NCI-H2227 (cell line): Measurements from ENCODE around the gene CNDP1.

Source experiments
- DNase-seq: peaks from one replicate; lab custom pipeline; 2025; ENCODE audit not compliant: unreplicated experiment; lab: John Stamatoyannopoulos, UW

The CNDP1 gene

DNA sequence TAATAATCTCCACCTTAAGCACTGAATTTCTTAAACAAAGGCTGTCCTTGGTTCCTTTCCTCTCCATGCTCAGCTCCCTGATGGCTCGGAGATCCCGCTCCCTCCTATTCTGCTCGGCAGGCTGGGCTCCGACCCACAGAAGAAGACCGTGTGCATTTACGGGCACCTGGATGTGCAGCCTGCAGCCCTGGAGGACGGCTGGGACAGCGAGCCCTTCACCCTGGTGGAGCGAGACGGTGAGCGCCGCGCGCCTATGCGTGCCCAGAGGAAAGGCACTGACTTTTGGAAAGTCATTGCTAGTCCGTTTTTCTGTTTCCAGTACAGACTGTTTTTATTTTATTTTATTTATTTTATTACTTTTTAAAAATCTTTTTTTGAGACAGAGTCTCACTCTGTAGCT lies 28.5 kb upstream of the CNDP1 start:
- no peak for DNase-seq

DNA sequence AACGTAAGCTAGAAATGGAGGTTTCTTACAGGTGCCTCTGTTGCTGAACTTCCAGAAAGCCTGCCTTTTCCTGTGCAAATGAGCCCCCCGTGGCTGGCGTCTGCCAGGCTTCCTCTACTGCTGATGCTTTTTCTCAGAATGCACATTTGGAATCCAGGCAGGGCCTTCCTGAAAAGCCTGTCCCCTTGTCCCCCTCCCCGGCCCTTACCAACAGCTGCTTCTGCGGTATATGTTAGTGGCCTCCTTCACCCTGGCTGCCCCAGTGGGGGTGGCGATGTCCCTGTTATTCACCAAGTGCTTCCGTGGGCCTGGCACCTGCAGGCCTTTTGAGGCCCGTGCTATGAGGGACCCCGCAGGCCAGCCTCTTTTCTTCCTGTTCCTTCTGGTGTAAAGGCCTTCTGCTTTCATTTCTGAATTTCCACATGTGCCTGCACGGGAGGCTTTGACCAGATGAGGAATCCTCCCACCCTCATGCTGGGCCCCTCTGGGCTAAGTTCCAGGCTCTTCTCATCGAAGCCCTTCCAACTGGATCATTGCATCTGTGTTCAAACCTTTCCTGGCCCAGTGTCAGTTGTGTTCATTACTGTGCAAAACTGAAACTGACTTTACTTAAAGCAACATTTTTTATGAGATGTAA lies 27.7 kb upstream of the CNDP1 start:
- no peak for DNase-seq

DNA sequence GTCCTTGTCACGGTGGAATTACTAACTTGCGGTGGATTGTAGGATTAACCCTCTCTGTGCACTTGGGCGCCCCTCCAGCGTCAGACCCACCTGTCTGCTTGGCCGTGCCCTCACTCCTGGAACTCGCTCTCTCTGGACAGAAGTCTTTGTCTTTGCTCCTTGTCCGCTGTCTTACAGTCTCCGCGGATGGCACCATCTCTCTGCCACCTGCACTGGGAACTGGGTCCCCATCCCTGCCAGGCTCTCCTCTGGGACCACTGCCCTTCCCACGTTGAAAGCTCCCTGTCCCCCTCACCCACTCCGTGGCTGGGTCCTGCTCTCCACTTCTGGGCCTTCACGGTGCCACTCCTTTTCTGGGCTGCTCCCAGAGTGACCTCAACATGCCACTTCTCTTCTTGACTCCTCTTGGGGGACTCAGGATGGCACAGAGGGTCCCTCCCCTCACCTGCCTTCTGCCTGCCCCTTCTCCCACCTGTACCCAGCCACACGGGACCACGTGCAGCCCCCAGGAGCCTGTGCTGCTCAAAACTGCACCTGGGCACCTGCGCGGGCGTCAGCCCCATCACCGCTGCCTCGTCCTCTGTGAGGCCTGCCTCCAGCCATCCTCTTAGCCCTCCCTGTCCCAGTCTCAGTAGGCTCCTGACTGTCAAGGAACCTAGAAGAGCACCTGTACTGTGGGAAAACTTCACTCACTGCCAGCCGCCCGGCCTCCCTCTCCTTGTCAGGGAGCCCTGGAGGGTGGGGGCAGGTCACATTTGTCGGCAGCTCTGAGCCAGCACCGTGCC lies 27.0 kb upstream of the CNDP1 start:
- no peak for DNase-seq

DNA sequence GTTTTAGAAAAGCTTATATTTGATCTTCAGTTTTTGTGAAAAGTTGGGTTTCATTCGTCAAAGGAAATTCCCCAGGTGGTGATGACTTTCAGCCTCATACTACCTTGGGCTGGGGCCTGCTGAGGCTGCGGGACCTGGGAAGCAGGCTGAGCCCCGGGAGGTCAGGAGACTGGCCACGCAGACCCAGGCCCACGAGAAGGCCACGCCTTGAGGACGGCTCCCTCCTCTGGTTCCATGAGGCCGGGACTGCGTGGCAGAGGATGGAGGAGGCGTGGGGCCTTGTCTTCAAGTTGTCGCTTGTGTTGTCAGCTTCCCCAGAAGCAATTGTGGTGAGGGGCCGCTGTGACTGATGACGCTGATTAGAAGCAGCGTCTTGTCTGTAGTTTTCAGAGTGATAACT lies 26.4 kb upstream of the CNDP1 start:
- no peak for DNase-seq

DNA sequence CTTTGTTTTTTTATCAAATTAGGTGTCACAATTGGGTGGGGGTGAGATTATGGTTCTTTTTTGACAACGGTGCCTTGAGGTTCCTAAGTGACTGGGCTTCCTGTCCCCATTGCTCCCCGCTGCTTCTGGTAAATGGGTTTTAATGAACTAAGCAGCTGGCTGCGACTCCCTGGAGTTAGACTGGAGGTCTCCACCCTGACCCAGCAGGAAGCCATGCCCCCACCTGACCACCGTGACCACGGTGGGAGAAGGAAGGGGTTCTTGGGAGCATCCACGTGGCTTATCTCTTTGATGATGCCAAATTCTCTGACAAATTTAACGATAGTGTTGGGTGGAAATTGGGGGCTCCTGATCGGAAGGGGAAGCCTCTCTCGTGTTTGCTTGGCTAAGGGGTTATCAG lies 25.9 kb upstream of the CNDP1 start:
- DNase-seq, result no peak

DNA sequence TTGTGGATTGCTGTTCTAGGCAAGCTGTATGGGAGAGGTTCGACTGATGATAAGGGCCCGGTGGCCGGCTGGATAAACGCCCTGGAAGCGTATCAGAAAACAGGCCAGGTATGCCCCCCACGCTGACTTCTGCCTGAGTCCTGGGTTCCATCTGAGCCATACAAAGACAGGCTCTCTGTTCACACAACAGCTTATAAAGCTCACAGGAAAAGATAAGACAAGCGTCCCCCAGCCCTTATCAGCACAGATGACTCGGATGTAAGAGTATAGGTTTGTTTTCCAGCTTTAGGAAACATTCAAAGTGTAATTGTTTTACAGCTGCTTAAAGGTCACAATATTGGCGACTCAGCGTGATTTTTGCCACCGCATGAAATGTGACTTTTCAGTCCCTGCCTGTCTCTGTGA lies 25.5 kb upstream of the CNDP1 start:
- DNase-seq, result no peak

DNA sequence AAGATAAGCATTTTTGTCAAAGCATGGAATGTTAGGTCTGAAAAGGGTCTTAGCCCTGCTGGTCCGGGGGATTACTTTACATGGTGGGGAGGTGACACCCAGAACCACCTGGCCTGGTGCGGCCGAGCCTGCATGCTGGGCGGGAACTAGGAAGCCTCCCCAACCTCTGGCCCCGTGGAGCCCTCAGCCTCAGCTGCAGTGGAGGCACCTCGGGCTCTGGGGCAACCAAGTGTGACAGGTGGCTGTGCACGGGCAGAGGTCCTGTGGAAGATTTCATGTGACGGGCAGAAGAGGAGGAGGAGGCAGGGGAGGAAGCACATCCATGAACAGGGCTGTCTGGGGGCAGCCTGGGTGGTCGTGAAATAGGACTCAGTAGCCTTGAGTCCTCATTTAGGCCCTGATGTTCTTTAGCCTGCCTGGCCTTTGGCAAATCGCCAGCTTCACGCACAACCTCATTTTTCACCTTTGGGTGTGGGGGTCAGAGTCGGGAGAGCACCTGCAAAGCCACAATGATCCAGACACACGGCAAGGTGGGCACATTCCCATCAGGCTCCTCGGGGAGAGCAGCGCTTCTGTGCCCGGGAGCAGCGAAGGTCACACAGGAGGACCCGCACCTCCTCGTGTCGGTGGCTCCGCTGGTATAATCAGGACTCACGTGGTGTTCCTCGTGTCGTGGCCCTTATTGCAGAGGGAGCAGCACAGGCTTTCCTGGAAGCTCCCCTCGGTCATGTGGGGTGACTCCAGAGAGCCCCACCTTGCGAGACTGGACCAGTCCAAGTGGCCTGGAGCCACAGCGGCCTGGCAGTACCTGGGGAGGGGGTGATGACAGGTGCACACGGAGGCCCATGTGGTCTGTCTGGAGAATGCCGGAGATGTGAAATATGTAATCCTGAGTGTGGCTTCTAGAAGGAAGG lies 24.2 kb upstream of the CNDP1 start:
- DNase-seq, result no peak

DNA sequence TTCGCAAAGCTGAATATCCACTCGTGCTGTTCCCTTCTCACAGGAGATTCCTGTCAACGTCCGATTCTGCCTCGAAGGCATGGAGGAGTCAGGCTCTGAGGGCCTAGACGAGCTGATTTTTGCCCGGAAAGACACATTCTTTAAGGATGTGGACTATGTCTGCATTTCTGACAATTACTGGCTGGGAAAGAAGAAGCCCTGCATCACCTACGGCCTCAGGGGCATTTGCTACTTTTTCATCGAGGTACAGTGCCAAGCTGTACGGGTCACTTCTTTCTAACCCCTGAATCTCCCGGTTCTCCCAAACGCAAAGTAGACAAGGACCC lies 23.6 kb upstream of the CNDP1 start:
- no peak for DNase-seq

DNA sequence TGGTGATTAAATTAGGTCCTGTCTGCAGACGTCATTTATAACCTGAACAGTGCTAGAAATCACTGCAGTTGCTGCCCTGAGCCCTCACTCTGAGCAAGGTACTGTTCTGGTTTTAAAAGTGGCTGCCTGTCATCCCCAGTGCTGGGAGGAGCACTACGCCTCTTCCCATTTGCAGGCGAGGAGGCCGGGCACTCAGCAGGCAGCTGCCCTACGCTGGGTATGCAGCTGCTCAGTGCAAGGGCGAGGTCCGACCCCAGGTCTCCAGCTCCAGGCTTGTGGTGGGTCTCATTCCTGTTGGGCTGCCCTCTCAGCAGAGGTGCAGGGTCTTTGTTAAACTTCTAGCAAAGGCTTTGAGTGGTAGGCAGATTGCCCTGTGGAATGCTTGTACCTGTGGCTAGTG lies 22.5 kb upstream of the CNDP1 start:
- no peak for DNase-seq

DNA sequence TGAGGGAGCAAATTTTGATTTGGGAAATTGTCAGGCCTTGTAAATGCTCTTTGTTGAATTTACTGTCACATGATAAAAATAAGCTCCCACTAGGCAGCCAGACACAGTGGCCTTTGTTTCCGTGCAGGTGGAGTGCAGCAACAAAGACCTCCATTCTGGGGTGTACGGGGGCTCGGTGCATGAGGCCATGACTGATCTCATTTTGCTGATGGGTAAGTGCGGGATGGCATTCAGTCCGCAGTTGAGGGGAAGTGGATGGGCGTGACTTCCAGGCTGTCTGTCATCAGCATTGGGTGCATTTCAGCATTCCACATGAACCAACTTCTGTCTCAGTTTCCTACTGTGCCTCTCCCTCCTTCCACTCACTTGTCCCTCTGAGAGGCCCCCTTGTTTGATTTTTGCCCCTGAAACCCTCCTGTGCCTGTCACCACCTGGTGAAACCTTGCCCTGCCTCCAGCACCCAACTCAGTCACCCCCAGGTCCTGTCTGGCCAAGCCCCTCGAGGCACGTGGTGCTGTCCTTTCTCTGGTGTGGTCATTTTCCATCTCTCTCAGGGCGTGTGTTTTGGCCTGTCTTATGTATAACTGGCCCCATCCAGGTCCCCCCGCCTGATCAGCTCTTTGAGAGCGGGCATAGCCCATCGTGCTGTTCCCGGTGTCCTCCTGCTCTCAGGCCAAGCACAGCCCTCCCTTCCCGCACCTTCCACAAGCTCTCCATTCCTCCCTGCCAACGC lies 21.8 kb upstream of the CNDP1 start:
- no peak for DNase-seq

DNA sequence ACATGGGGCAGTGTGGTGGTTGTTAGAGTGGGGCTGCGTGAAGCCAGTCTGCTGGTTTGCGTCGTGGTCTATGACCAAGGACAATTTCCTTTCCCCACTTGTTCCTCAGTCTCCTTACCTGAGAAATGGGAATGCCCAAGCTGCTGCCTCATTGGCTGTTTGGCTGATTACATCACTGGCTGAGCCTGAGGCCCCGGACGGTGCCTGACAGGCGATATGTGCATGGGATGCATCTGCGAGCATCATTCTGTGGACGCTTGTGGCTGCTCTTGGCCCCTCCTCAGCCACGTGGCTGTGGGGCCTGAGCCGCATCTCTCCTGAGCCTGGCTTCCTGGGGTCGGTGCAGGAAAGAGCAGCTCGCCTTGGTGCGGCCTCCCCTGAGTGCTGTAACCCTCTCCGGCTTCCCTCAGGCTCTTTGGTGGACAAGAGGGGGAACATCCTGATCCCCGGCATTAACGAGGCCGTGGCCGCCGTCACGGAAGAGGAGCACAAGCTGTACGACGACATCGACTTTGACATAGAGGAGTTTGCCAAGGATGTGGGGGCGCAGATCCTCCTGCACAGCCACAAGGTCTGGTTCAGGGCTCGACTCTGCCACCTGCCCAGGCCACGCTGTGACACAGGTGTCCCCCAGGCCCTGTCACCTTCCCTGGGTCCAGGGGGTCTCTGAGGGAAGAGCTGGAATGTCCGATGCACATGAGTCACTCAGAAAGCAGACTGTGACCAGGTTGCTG lies 21.0 kb upstream of the CNDP1 start:
- DNase-seq, result no peak

DNA sequence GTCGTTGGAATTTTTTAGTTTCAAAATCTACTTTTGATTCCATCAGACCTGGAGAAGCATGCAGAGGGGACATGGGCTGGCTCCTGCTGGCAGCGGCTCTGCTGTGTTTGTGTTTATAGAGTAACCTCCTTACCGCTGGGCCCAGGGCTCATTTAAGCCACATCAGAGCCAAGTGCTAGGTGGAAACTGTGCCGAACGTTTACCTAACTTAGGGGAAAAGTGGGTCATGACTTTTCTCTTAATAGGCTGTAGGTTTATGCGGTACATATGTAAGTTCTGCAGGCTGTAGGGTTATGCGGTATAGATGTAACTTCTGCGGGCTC lies 20.5 kb upstream of the CNDP1 start:
- no peak for DNase-seq

DNA sequence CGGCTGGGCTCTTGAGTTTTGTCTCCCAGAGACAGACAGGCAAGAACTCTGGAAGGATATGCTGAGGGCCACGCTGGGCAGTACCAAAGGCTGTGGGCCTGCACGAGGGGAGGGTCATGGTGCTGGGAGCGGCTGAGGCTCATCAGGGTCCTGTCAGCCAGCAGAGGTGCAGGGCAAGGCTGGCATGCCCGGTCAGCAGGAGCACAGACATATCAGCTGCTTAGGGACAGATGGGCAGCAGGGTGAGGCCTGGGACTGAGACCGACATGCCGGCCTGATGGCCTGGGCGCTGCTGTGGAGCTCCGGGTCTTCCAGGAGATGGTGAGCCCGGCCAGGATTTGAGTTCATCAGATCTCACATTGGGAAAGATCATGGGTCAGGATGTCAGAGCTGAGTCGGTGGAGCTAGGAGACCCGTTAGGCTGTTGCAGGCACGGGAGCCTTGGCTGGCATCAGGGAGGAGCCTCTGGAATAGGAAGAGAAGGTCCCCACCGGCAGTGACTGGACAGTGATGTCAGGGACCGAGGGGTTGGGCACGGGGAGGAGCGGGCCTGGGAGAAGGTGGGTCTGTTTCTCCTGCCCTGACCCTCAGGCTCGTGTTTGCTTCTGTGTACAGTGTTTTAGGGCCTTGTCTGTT lies 19.3 kb upstream of the CNDP1 start:
- no peak for DNase-seq

DNA sequence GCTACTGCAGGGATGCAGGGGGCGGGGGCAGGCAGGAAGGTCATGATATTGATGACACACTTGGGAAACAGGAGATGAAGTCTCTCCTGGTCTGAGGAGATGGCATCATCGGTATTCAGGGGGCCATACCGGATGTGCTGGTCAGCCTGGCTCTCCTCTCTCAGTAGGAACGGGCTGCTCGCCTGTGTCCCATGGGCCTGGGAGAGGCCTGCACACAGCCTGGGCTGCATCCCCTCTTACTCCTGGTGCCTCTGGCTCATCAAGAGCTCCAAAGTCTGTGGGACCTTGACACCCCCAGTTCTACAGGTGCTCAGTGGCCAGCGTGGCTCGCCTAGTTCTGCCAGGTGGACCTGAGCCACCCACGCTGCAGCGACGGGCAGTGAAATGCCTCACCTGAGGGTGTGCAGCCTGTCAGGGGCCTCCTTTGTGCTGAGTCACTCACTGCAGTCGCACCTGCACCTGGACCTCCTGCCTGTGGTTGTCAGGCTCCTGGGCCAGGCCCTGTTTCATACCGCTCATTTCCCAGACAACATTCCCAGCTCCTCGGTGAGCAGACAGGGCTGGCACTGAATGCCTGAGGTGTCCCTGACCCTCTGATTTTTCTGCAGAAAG lies 18.6 kb upstream of the CNDP1 start:
- no peak for DNase-seq

DNA sequence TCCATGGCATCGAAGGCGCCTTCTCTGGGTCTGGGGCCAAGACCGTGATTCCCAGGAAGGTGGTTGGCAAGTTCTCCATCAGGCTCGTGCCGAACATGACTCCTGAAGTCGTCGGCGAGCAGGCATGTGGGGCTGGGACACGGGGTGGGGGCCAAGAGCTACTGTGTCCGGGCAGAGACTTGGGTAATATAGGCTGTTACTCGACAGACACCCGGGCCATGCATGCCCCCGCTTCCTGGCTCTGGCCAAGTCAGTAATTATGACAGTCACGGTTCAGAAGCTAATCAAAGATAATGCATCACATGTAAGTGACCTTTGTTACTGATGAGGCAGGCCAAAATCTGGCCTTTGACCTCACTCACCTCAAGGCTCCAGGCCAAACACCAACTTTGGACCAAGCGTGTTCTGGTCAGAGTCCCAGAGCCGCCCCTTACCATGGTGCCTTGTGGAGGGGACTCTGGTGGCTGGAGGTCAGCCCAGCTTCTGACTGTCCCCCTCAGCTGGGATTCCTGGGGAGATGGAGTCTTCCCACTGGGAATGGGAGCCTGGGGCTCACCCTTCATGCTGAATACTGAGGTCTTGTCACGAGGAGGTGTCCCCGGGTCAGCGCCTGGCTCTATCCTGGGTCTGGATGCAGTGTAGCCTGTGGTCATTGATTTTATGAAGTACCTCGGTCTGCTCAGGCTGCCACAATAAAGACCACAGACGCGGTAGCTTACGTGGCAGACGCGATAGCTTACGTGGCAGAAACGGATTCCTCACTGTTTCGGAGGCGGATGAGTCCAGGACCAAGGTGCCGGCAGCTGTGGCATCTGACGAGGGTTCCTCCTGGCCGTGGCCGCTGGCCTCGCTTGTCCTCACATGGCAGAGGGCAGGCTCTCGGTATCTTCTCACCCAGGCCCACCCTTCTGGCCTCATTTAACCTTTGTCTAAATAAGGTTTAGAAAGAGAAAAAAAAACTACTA lies 17.7 kb upstream of the CNDP1 start:
- no peak for DNase-seq

DNA sequence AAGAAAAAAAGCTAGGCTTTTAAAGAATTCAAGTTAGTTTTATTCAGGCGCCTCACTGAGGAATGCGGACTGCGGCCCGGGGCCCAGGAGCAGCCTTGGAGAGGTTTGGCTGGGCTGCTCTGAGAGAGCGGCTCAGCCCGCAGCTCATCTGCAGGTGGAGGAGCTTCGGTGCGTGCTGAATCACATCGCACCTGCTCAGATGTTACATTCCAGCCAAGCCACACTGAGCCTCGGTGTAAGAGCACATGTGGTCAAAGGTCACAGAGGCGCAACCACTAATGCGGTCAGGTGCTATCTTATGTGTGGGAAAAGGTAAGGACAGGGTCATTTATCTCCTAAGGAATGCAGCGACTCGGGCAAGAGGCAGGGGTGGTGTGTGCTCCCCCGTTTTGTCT lies 17.1 kb upstream of the CNDP1 start:
- no peak for DNase-seq

DNA sequence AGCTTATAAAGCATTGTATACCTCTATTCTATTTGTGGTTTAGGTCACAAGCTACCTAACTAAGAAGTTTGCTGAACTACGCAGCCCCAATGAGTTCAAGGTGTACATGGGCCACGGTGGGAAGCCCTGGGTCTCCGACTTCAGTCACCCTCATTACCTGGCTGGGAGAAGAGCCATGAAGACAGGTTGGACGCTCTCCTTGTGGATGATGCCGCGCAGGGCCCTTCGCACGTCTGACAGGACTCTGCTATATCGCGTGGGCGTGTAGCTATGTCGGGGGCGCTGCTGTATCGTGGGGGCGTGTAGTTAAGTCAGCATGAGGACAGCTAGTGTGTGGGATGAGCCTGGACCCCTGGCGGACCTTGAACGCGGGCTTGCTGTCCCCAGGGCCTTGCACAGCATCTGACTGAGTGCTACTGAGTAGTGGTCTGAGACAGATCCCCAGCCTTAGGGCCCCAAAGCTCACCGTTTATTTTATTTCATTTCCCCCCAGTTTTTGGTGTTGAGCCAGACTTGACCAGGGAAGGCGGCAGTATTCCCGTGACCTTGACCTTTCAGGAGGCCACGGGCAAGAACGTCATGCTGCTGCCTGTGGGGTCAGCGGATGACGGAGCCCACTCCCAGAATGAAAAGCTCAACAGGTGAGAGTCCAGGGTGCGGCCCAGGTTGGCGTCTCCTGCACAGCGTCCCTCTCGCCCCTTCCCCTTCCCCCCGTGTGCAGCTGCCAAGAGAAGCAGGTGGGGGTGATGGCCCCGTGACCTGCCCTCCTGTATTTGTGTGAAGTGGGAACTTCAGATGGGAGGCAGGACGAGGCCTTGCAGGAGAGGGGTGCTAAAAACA lies 15.6 kb upstream of the CNDP1 start:
- no peak for DNase-seq
